HG02642 (cell line): ENCODE results near the gene PKD1.
A peak's percentile ranks its signal among the peaks of the same experiment; 100 is the strongest.
"Not testable (repeated sequence)": the region's sequence is repeated elsewhere in the genome, so short reads cannot be mapped to it uniquely, and the experiment has no call there.

ENCODE experiments used
- ATAC-seq: cut with Tn5 transposase; IDR thresholded peaks from one replicate; pipeline ENCODE4 v1.9.1; 2021; ENCODE audit warnings: mild to moderate bottlenecking; ENCODE audit not compliant: unreplicated experiment, poor library complexity

The PKD1 gene

GRCh38 chr16:2152695-2153506, 17.2 kb upstream of the PKD1 start:
- ATAC-seq = no peak

GRCh38 chr16:2151188-2152091, 15.7 kb upstream of the PKD1 start:
- no peak for ATAC-seq

GRCh38 chr16:2150418-2151187, 14.9 kb upstream of the PKD1 start:
- no peak for ATAC-seq

GRCh38 chr16:2149630-2150417, 14.1 kb upstream of the PKD1 start:
- no peak for ATAC-seq

GRCh38 chr16:2148714-2149629, 13.3 kb upstream of the PKD1 start:
- ATAC-seq = no peak

GRCh38 chr16:2147981-2148671, 12.4 kb upstream of the PKD1 start, which contains the start of gene RAB26:
RAB26 (plus strand) TSS chr16:2148625; CDS start chr16:2148784, 159 bp downstream.
- peak; percentile 37 for ATAC-seq

GRCh38 chr16:2147378-2147777, 11.7 kb upstream of the PKD1 start:
- no peak for ATAC-seq

- no peak for ATAC-seq
These were observed 10.1 kb upstream of the PKD1 start for GRCh38 chr16:2145843-2146242.

GRCh38 chr16:2143878-2144485, 8.3 kb upstream of the PKD1 start:
- ATAC-seq = no peak

GRCh38 chr16:2142942-2143877, 7.5 kb upstream of the PKD1 start:
- ATAC-seq = no peak

GRCh38 chr16:2135071-2135470, 627 bp downstream of the PKD1 start:
- not testable (repeated sequence) for ATAC-seq

- ATAC-seq = not testable (repeated sequence)
These were observed 1.9 kb downstream of the PKD1 start for GRCh38 chr16:2133797-2134196.

GRCh38 chr16:2129890-2130447, 5.7 kb downstream of the PKD1 start:
- ATAC-seq = not testable (repeated sequence)

GRCh38 chr16:2129251-2129650, 6.4 kb downstream of the PKD1 start:
- not testable (repeated sequence) for ATAC-seq

GRCh38 chr16:2127630-2128280, 7.9 kb downstream of the PKD1 start:
- not testable (repeated sequence) for ATAC-seq
